Muscle layer of duodenum (tissue), 2 donors: Measurements from ENCODE around the gene GNG7.

ENCODE experiments used
- H3K27ac ChIP-seq: one replicate; pipeline ENCODE4 v1.7.0; 2013; ENCODE audit warnings: mild to moderate bottlenecking, low read length
- H3K27me3 ChIP-seq: one replicate; pipeline ENCODE4 v1.7.0; 2013; ENCODE audit warnings: low read depth, mild to moderate bottlenecking, control low read depth, low read length
- H3K36me3 ChIP-seq, 2 donors: one replicate each; pipeline ENCODE4 v1.7.0; 2013; ENCODE audit warnings: low read length in 2 of 2, control low read depth in 1 of 2, mild to moderate bottlenecking in 1 of 2; ENCODE audit not compliant: insufficient read depth in 2 of 2, control insufficient read depth in 1 of 2
- H3K4me1 ChIP-seq, 2 donors: one replicate each; pipeline ENCODE4 v1.7.0; 2013; ENCODE audit warnings: low read length in 2 of 2, mild to moderate bottlenecking in 2 of 2, control low read depth in 1 of 2, moderate library complexity in 1 of 2; ENCODE audit not compliant: insufficient read depth in 2 of 2, control insufficient read depth in 1 of 2
- H3K4me3 ChIP-seq, 2 donors: one replicate each; pipeline ENCODE4 v1.7.0; 2013; ENCODE audit warnings: low read length in 2 of 2, low read depth in 1 of 2, mild to moderate bottlenecking in 1 of 2
- H3K9me3 ChIP-seq, 2 donors: one replicate each; pipeline ENCODE4 v1.7.0; 2013; ENCODE audit warnings: low read length in 2 of 2, control low read depth in 1 of 2, mild to moderate bottlenecking in 1 of 2; ENCODE audit not compliant: control insufficient read depth in 1 of 2
- donor health status: healthy.

GNG7 gene

GRCh38 chr19:2603334-2603733, 99.2 kb downstream of the GNG7 start:
- peak overlapping the region; percentile 16 to 45 for H3K4me3 ChIP-seq
- peaks cover 0 to 8% of the 10 kb centered on the region in 2 donors for H3K4me1 ChIP-seq
- peak overlapping the region; percentile 72 for H3K27ac ChIP-seq
- no peaks in the 10 kb centered on the region for H3K27me3 ChIP-seq
- no peaks in the 10 kb centered on the region for H3K36me3 ChIP-seq
- no peaks in the 10 kb centered on the region for H3K9me3 ChIP-seq

GRCh38 chr19:2602391-2603181, 99.9 kb downstream of the GNG7 start:
- Histone ChIP-seq H3K4me3 (peak overlapping the region; percentile 16 to 45), H3K4me1 (peaks cover 0 to 8% of the 10 kb centered on the region in 2 donors), H3K27ac (peak overlapping the region; percentile 72)

GRCh38 chr19:2600914-2601870, 101.3 kb downstream of the GNG7 start:
- Histone ChIP-seq H3K9me3 (no peaks in the 10 kb centered on the region), H3K4me1 (peaks cover 0 to 8% of the 10 kb centered on the region in 2 donors), H3K27me3 (no peaks in the 10 kb centered on the region), H3K36me3 (no peaks in the 10 kb centered on the region), H3K27ac (peak overlapping the region; percentile 39), H3K4me3 (no peak overlapping the region)

More at GRCh38 chr19:2602391-2603181, 99.9 kb downstream of the GNG7 start:
- no peaks in the 10 kb centered on the region for H3K36me3 ChIP-seq
- no peaks in the 10 kb centered on the region for H3K27me3 ChIP-seq
- no peaks in the 10 kb centered on the region for H3K9me3 ChIP-seq

- no peaks in the 10 kb centered on the region for H3K27me3 ChIP-seq
- H3K4me1 ChIP-seq = no peaks in the 10 kb centered on the region
Measured at GRCh38 chr19:2594319-2594718, 108.2 kb downstream of the GNG7 start.

GRCh38 chr19:2592824-2593223, 109.7 kb downstream of the GNG7 start:
- Histone ChIP-seq H3K27me3 (no peaks in the 10 kb centered on the region), H3K36me3 (no peaks in the 10 kb centered on the region), H3K27ac (no peak overlapping the region), H3K4me1 (peaks cover 0 to 6% of the 10 kb centered on the region in 2 donors), H3K4me3 (no peak overlapping the region), H3K9me3 (no peaks in the 10 kb centered on the region)

More at GRCh38 chr19:2594319-2594718, 108.2 kb downstream of the GNG7 start:
- Histone ChIP-seq H3K4me3 (no peak overlapping the region), H3K27ac (no peak overlapping the region), H3K9me3 (no peaks in the 10 kb centered on the region), H3K36me3 (no peaks in the 10 kb centered on the region)

- Histone ChIP-seq H3K36me3 (no peaks in the 10 kb centered on the region), H3K27ac (no peak overlapping the region), H3K4me3 (no peak overlapping the region), H3K27me3 (no peaks in the 10 kb centered on the region), H3K9me3 (no peaks in the 10 kb centered on the region), H3K4me1 (peaks cover 0 to 6% of the 10 kb centered on the region in 2 donors)
Measured at GRCh38 chr19:2591537-2592291, 110.8 kb downstream of the GNG7 start.

- Histone ChIP-seq H3K4me3 (no peak overlapping the region), H3K27me3 (no peaks in the 10 kb centered on the region), H3K4me1 (peaks cover 0 to 6% of the 10 kb centered on the region in 2 donors), H3K36me3 (no peaks in the 10 kb centered on the region), H3K9me3 (no peaks in the 10 kb centered on the region), H3K27ac (no peak overlapping the region)
Measured at GRCh38 chr19:2590630-2591399, 111.7 kb downstream of the GNG7 start.

GRCh38 chr19:2589441-2589840, 113.1 kb downstream of the GNG7 start:
- Histone ChIP-seq H3K27ac (no peak overlapping the region), H3K27me3 (no peaks in the 10 kb centered on the region), H3K9me3 (no peaks in the 10 kb centered on the region), H3K4me3 (no peak overlapping the region), H3K4me1 (peaks cover 0 to 6% of the 10 kb centered on the region in 2 donors), H3K36me3 (no peaks in the 10 kb centered on the region)

GRCh38 chr19:2588081-2588777, 114.3 kb downstream of the GNG7 start:
- Histone ChIP-seq H3K36me3 (no peaks in the 10 kb centered on the region), H3K27ac (peak overlapping the region; percentile 23), H3K27me3 (no peaks in the 10 kb centered on the region), H3K4me3 (peak overlapping the region in 1 of 2 donors; percentile 26), H3K4me1 (peaks cover 0 to 6% of the 10 kb centered on the region in 2 donors), H3K9me3 (peaks cover 0 to 1% of the 10 kb centered on the region in 2 donors)
